ENCODE data around the gene AP2A1.
A peak's percentile ranks its signal among the peaks of the same experiment; 100 is the strongest.

Gene AP2A1

GRCh38 chr19:49832556-49832955, 65.8 kb downstream of the AP2A1 start:
- in situ Hi-C loops (cut with HindIII; ENCODE audit: low sequenced_read_pairs) = no loop called here
- no peak for TF ChIP-seq CTCF (IDR thresholded peaks at IDR 0.05; ENCODE audit: low read depth, low read length)
- no peak overlapping the region for H3K4me3 ChIP-seq (ENCODE audit: low read depth, low read length)
- no peak for DNase-seq (ENCODE audit: low read depth, low spot score)

- in situ Hi-C loops (cut with HindIII; ENCODE audit: low sequenced_read_pairs) = no loop called here
- TF ChIP-seq CTCF (IDR thresholded peaks at IDR 0.05; ENCODE audit: low read depth, low read length) = no peak
- no peak overlapping the region for H3K4me3 ChIP-seq (ENCODE audit: low read depth, low read length)
- DNase-seq (ENCODE audit: low read depth, low spot score) = no peak
Observed at GRCh38 chr19:49833599-49833998, 66.8 kb downstream of the AP2A1 start.

- no peak for TF ChIP-seq CTCF (IDR thresholded peaks at IDR 0.05; ENCODE audit: low read depth, low read length)
- no peak for DNase-seq (ENCODE audit: low read depth, low spot score)
- H3K4me3 ChIP-seq (ENCODE audit: low read depth, low read length) = no peak overlapping the region
- in situ Hi-C loops (cut with HindIII; ENCODE audit: low sequenced_read_pairs) = no loop called here
Observed at GRCh38 chr19:49835562-49835961, 68.8 kb downstream of the AP2A1 start.

GRCh38 chr19:49836176-49837008, 69.6 kb downstream of the AP2A1 start:
- H3K4me3 ChIP-seq (ENCODE audit: low read depth, low read length) = no peak overlapping the region
- in situ Hi-C loops (cut with HindIII; ENCODE audit: low sequenced_read_pairs) = no loop called here
- DNase-seq (ENCODE audit: low read depth, low spot score) = no peak
- no peak for TF ChIP-seq CTCF (IDR thresholded peaks at IDR 0.05; ENCODE audit: low read depth, low read length)

GRCh38 chr19:49837009-49837310, 70.2 kb downstream of the AP2A1 start:
- no peak overlapping the region for H3K4me3 ChIP-seq (ENCODE audit: low read depth, low read length)
- in situ Hi-C loops (cut with HindIII; ENCODE audit: low sequenced_read_pairs) = no loop called here
- TF ChIP-seq CTCF (IDR thresholded peaks at IDR 0.05; ENCODE audit: low read depth, low read length) = no peak
- peak; percentile 43 for DNase-seq (ENCODE audit: low read depth, low spot score)

GRCh38 chr19:49837425-49837824, 70.6 kb downstream of the AP2A1 start:
- in situ Hi-C loops (cut with HindIII; ENCODE audit: low sequenced_read_pairs) = no loop called here
- H3K4me3 ChIP-seq (ENCODE audit: low read depth, low read length) = no peak overlapping the region

More at GRCh38 chr19:49837425-49837824, 70.6 kb downstream of the AP2A1 start:
- no peak for DNase-seq (ENCODE audit: low read depth, low spot score)
- TF ChIP-seq CTCF (IDR thresholded peaks at IDR 0.05; ENCODE audit: low read depth, low read length) = no peak

Data from astrocyte of the spinal cord (primary cell).